Measurements from ENCODE around the gene BLID. TPM values are rescaled to one million over a fixed set of nuclear protein-coding genes. Genes with fewer than 3 reads are reported as not detected.

BLID gene
- total and polyA plus RNA-seq, 10 of the 15 experiments (the other 5 are each of a cell fraction or from before 2014, with no cell fraction given): not detected

GRCh38 chr11:122095681-122096262 lies 20.2 kb downstream of the BLID start:
- no peak for DNase-seq (ENCODE audit: low read depth, low spot score)
- SMC1A ChIA-PET (ENCODE audit: uncharacterized antibody, unreplicated experiment): no interaction called here
- Histone ChIP-seq H3K79me2 (ENCODE audit: control insufficient read depth, insufficient read depth, low read length) (no peaks in the 10 kb centered on the region), H3K9ac (ENCODE audit: control insufficient read depth, insufficient read depth, low read length) (no peak overlapping the region), H3K4me2 (ENCODE audit: control insufficient read depth, insufficient read depth) (no peak overlapping the region), H3K9me3 (replicated peaks; ENCODE audit: control insufficient read depth, insufficient read depth, low read length) (no peaks in the 10 kb centered on the region; the same call in 2 of the 3 replicates), H3K27ac (ENCODE audit: control insufficient read depth, insufficient read depth) (no peak overlapping the region), H4K20me1 (ENCODE audit: control insufficient read depth, insufficient read depth) (no peaks in the 10 kb centered on the region), H3K36me3 (ENCODE audit: control insufficient read depth in 2 of 2, insufficient read depth in 2 of 2, low read length in 1 of 2) (no peaks in the 10 kb centered on the region), H3K27me3 (replicated peaks in 1 of 2; ENCODE audit: control insufficient read depth in 2 of 2, insufficient read depth in 2 of 2, low read length in 1 of 2) (peaks cover 0 to 6% of the 10 kb centered on the region in 2 experiments; a peak in 3 of 4 replicates), H3K4me1 (ENCODE audit: control insufficient read depth, insufficient read depth, low read length) (no peaks in the 10 kb centered on the region), H3K4me3 (no peak overlapping the region), H2AFZ (ENCODE audit: control insufficient read depth, low read depth, low read length) (no peak overlapping the region)
- no peak for FAIRE-seq
- no peak for ATAC-seq
- TF ChIP-seq FOS (IDR thresholded peaks at IDR 0.05; ENCODE audit: borderline replicate concordance, extremely low read depth, insufficient read length) (no peak), POLR2AphosphoS2 (IDR thresholded peaks at IDR 0.05; ENCODE audit: low read depth, low read length) (no peak), CTCF (IDR thresholded peaks at IDR 0.05 in 2 of 3, conservative IDR thresholded peaks at IDR 0.05 in 1 of 3; ENCODE audit: control insufficient read depth in 2 of 3, extremely low read depth in 1 of 3, insufficient read depth in 1 of 3, low read depth in 3 of 3, low read length in 3 of 3) (no peak), IRF5 (IDR thresholded peaks at IDR 0.05; ENCODE audit: borderline replicate concordance) (no peak)
- no TSS peak for BruUV-seq (replicated peaks)
- in situ Hi-C loops (cut with MboI): no loop called here
- RAD21 ChIA-PET (ENCODE audit: unreplicated experiment): no interaction called here
- intact Hi-C loops (cut with micrococcal nuclease; ENCODE audit: unreplicated experiment): no loop called here
- POLR2A ChIA-PET: no interaction called here
- 40% methylated on average over 12 of the region's 12 CpGs for WGBS (ENCODE audit: insufficient coverage, insufficient replicate concordance, low lambda C conversion rate, missing lambda C conversion rate)
- CTCF ChIA-PET: interaction anchor here (1.2 kb wide), 1 partner anchor 12 kb away, joined by 4 read pairs; no protein-coding TSS in a partner anchor
